ENCODE measurements around the gene ST8SIA1. TPM values are rescaled to one million over a fixed set of nuclear protein-coding genes. Genes with fewer than 3 reads are reported as not detected.

The ST8SIA1 gene
- total RNA-seq, 1 experiment from 2014 or later, result not detected

DNA sequence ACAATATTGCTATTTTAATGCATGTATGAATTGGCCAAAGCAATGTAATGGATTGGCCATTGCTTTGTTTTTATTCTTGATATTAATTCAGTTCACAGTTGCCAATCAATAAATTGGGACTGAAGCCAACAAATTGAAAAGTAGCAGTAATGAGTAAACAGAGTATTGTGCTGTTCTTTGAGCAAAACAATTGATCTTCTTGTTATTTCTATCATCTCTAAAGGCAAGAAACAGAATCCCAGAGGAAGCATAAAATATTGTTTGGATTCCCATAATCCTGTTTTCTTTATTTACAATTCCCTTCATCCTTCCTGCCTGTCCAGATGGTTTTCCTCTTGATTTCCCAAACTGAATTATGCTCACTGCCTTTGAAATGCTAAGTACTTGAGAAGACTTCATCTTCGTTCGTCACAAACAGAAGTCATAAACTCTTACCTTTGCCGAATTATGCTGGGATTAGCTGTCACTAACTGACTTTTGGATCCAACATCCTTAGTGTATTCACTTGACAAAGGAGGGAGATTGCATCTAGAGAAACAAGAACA lies 85.9 kb downstream of the ST8SIA1 start:
- H3K9me3 ChIP-seq (ENCODE audit: control insufficient read depth in 1 of 2, insufficient read depth in 1 of 2, low read depth in 1 of 2, low read length in 2 of 2), result no peaks in the 10 kb centered on the region
- POLR2A ChIA-PET, result no interaction called here
- DNase-seq (ENCODE audit: low read depth, low spot score) (no peak), ATAC-seq (no peak)
- H3K27ac ChIP-seq (ENCODE audit: low read depth, low read length), result no peak overlapping the region
- no peaks in the 10 kb centered on the region for H3K36me3 ChIP-seq (ENCODE audit: control insufficient read depth in 1 of 2, insufficient read depth in 2 of 2, low read length in 2 of 2)
- RAD21 ChIA-PET (ENCODE audit: low non-redundant PET in 1 of 2, low total read pairs in 2 of 2, uncharacterized antibody in 2 of 2, unreplicated experiment in 2 of 2), result no interaction called here
- no peak overlapping the region for H3K4me2 ChIP-seq (ENCODE audit: low read length)
- no peak overlapping the region for H3K9ac ChIP-seq (ENCODE audit: low read length)
- H3K79me2 ChIP-seq (ENCODE audit: insufficient read depth, low read length), result no peaks in the 10 kb centered on the region
- no TSS peak for BruUV-seq (replicated peaks)
- CTCF ChIA-PET, result no interaction called here
- no peaks in the 10 kb centered on the region for H4K20me1 ChIP-seq (ENCODE audit: insufficient read depth)
- no peak for TF ChIP-seq SRF (IDR thresholded peaks at IDR 0.05; ENCODE audit: low read depth)
- no peak for TF ChIP-seq EZH2phosphoT487 (IDR thresholded peaks at IDR 0.05; ENCODE audit: borderline replicate concordance)
- no peak for TF ChIP-seq YY1 (IDR thresholded peaks at IDR 0.05; ENCODE audit: extremely low read depth, insufficient replicate concordance, low read depth, low read length)
- TF ChIP-seq, protein P1, sequence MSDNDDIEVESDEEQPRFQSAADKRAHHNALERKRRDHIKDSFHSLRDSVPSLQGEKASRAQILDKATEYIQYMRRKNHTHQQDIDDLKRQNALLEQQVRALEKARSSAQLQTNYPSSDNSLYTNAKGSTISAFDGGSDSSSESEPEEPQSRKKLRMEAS (IDR thresholded peaks at IDR 0.05), result no peak
- TF ChIP-seq ZNF274 (IDR thresholded peaks at IDR 0.05; ENCODE audit: low read depth, low read length), result no peak
- TF ChIP-seq EGR1 (IDR thresholded peaks at IDR 0.05; ENCODE audit: low read depth), result no peak
- no peak for TF ChIP-seq FOSL1 (IDR thresholded peaks at IDR 0.05; ENCODE audit: low read depth)
- no peak for TF ChIP-seq TCF7L2 (IDR thresholded peaks at IDR 0.05; ENCODE audit: borderline replicate concordance, extremely low read depth, insufficient read depth, insufficient read length)
- TF ChIP-seq, protein P2, sequence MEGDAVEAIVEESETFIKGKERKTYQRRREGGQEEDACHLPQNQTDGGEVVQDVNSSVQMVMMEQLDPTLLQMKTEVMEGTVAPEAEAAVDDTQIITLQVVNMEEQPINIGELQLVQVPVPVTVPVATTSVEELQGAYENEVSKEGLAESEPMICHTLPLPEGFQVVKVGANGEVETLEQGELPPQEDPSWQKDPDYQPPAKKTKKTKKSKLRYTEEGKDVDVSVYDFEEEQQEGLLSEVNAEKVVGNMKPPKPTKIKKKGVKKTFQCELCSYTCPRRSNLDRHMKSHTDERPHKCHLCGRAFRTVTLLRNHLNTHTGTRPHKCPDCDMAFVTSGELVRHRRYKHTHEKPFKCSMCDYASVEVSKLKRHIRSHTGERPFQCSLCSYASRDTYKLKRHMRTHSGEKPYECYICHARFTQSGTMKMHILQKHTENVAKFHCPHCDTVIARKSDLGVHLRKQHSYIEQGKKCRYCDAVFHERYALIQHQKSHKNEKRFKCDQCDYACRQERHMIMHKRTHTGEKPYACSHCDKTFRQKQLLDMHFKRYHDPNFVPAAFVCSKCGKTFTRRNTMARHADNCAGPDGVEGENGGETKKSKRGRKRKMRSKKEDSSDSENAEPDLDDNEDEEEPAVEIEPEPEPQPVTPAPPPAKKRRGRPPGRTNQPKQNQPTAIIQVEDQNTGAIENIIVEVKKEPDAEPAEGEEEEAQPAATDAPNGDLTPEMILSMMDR (IDR thresholded peaks at IDR 0.05 in 2 of 3, conservative IDR thresholded peaks at IDR 0.05 in 1 of 3; ENCODE audit: borderline replicate concordance in 1 of 3, insufficient read depth in 1 of 3, low read depth in 2 of 3, low read length in 2 of 3), result no peak
- TF ChIP-seq, protein P3, sequence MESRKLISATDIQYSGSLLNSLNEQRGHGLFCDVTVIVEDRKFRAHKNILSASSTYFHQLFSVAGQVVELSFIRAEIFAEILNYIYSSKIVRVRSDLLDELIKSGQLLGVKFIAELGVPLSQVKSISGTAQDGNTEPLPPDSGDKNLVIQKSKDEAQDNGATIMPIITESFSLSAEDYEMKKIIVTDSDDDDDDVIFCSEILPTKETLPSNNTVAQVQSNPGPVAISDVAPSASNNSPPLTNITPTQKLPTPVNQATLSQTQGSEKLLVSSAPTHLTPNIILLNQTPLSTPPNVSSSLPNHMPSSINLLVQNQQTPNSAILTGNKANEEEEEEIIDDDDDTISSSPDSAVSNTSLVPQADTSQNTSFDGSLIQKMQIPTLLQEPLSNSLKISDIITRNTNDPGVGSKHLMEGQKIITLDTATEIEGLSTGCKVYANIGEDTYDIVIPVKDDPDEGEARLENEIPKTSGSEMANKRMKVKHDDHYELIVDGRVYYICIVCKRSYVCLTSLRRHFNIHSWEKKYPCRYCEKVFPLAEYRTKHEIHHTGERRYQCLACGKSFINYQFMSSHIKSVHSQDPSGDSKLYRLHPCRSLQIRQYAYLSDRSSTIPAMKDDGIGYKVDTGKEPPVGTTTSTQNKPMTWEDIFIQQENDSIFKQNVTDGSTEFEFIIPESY (IDR thresholded peaks at IDR 0.05; ENCODE audit: extremely low read depth, insufficient replicate concordance, low read length), result no peak
- TF ChIP-seq, protein P4, sequence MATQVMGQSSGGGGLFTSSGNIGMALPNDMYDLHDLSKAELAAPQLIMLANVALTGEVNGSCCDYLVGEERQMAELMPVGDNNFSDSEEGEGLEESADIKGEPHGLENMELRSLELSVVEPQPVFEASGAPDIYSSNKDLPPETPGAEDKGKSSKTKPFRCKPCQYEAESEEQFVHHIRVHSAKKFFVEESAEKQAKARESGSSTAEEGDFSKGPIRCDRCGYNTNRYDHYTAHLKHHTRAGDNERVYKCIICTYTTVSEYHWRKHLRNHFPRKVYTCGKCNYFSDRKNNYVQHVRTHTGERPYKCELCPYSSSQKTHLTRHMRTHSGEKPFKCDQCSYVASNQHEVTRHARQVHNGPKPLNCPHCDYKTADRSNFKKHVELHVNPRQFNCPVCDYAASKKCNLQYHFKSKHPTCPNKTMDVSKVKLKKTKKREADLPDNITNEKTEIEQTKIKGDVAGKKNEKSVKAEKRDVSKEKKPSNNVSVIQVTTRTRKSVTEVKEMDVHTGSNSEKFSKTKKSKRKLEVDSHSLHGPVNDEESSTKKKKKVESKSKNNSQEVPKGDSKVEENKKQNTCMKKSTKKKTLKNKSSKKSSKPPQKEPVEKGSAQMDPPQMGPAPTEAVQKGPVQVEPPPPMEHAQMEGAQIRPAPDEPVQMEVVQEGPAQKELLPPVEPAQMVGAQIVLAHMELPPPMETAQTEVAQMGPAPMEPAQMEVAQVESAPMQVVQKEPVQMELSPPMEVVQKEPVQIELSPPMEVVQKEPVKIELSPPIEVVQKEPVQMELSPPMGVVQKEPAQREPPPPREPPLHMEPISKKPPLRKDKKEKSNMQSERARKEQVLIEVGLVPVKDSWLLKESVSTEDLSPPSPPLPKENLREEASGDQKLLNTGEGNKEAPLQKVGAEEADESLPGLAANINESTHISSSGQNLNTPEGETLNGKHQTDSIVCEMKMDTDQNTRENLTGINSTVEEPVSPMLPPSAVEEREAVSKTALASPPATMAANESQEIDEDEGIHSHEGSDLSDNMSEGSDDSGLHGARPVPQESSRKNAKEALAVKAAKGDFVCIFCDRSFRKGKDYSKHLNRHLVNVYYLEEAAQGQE (IDR thresholded peaks at IDR 0.05; ENCODE audit: low read depth), result no peak
- no peak for TF ChIP-seq SIN3A (IDR thresholded peaks at IDR 0.05; ENCODE audit: low read depth)
- H3K27me3 ChIP-seq (ENCODE audit: insufficient read depth, low read length), result no peaks in the 10 kb centered on the region; the same call in 1 of the 2 replicates
- no peaks in the 10 kb centered on the region for H3K4me1 ChIP-seq (ENCODE audit: control insufficient read depth in 1 of 2, insufficient read depth in 2 of 2, low read length in 2 of 2)
- no peak overlapping the region for H2AFZ ChIP-seq (ENCODE audit: low read depth, low read length, poor library complexity, severe bottlenecking)
- intact Hi-C loops (cut with micrococcal nuclease), result no loop called here
- no peak overlapping the region for H3K4me3 ChIP-seq (replicated peaks in 1 of 2; ENCODE audit: low read depth in 1 of 2, low read length in 2 of 2)
- H3K9me2 ChIP-seq (ENCODE audit: insufficient read depth), result no peaks in the 10 kb centered on the region
